Measurements from ENCODE around the gene C19orf38. TPM values are rescaled to one million over a fixed set of nuclear protein-coding genes. Genes with fewer than 3 reads are reported as not detected.

C19orf38 gene
- total RNA-seq, 1 experiment from 2014 or later = not detected

- TF ChIP-seq OVOL2 (CRISPR knock-in tag; IDR thresholded peaks at IDR 0.05; ENCODE audit: borderline replicate concordance) = no peak
- no peak for TF ChIP-seq FOXP1 (CRISPR knock-in tag; IDR thresholded peaks at IDR 0.05; ENCODE audit: borderline replicate concordance)
- no peak for TF ChIP-seq ZNF281 (CRISPR knock-in tag; IDR thresholded peaks at IDR 0.05)
- no peak for TF ChIP-seq CREB1 (CRISPR knock-in tag; IDR thresholded peaks at IDR 0.05)
- TF ChIP-seq MXD4 (CRISPR knock-in tag; IDR thresholded peaks at IDR 0.05; ENCODE audit: borderline replicate concordance) = no peak
- no peak for TF ChIP-seq CDX4 (CRISPR knock-in tag; IDR thresholded peaks at IDR 0.05; ENCODE audit: borderline replicate concordance)
Measured at GRCh38 chr19:10907925-10908324, 59.7 kb downstream of the C19orf38 start (continued).

GRCh38 chr19:10908380-10908960 is 60.3 kb downstream of the C19orf38 start:
- H3K9me3 Mint-ChIP-seq = 0 out of 2 replicates have a peak, but pooled peaks cover under 1% of the 10 kb centered on the region
- no peak overlapping the region for H3K4me3 Mint-ChIP-seq
- DNase-seq (ENCODE audit: low spot score) (no peak), ATAC-seq (no peak)
- peaks cover 28% of the 10 kb centered on the region for H3K36me3 Mint-ChIP-seq
- H3K4me1 Mint-ChIP-seq = no peaks in the 10 kb centered on the region
- TF ChIP-seq RORB (CRISPR knock-in tag; IDR thresholded peaks at IDR 0.05) (no peak), ZNF396 (CRISPR knock-in tag; IDR thresholded peaks at IDR 0.05; ENCODE audit: borderline replicate concordance) (no peak), IRF1 (CRISPR knock-in tag; IDR thresholded peaks at IDR 0.05) (no peak), ZNF423 (CRISPR knock-in tag; IDR thresholded peaks at IDR 0.05) (no peak), PREB (CRISPR knock-in tag; IDR thresholded peaks at IDR 0.05; ENCODE audit: borderline replicate concordance) (no peak)
- no peak overlapping the region for H3K27ac Mint-ChIP-seq
- CTCF ChIA-PET = interaction anchor here (1.9 to 2.0 kb wide), 2 partner anchors 36 to 44 kb away, joined by 7 read pairs; no protein-coding TSS in a partner anchor
- POLR2A ChIA-PET = no interaction called here
- H3K27me3 Mint-ChIP-seq (ENCODE audit: low read depth) = no peaks in the 10 kb centered on the region

- DNase-seq (ENCODE audit: low spot score) = no peak
- POLR2A ChIA-PET = no interaction called here
- TF ChIP-seq ZBTB43 (CRISPR knock-in tag; IDR thresholded peaks at IDR 0.05) (no peak), NFE2L1 (CRISPR knock-in tag; IDR thresholded peaks at IDR 0.05) (no peak), ARID4B (CRISPR knock-in tag; IDR thresholded peaks at IDR 0.05; ENCODE audit: borderline replicate concordance) (no peak), ATF6 (CRISPR knock-in tag; IDR thresholded peaks at IDR 0.05) (no peak), IRF2 (CRISPR knock-in tag; IDR thresholded peaks at IDR 0.05; ENCODE audit: borderline replicate concordance, low read depth) (no peak)
Measured at GRCh38 chr19:10911579-10912363, 63.6 kb downstream of the C19orf38 start.

More at GRCh38 chr19:10911579-10912363, 63.6 kb downstream of the C19orf38 start:
- H3K9me3 Mint-ChIP-seq = no peaks in the 10 kb centered on the region
- no peak overlapping the region for H3K27ac Mint-ChIP-seq
- H3K4me1 Mint-ChIP-seq = no peaks in the 10 kb centered on the region
- ATAC-seq = no peak
- no peak overlapping the region for H3K4me3 Mint-ChIP-seq
- peaks cover 27% of the 10 kb centered on the region for H3K36me3 Mint-ChIP-seq
- CTCF ChIA-PET = interaction anchor here (1.2 kb wide), 1 partner anchor 41 kb away, joined by 4 read pairs; no protein-coding TSS in a partner anchor
- H3K27me3 Mint-ChIP-seq (ENCODE audit: low read depth) = no peaks in the 10 kb centered on the region

All from WTC11 (cell line).